Activated CD4-positive, alpha-beta T cell treated with anti-CD3 and anti-CD28 coated beads, Interleukin-10, Interleukin-2, amounts not matched to agents 100 ng/mL and 50 ng/mL, durations not matched to agents 16 hours and 8 hours (primary cell): ENCODE measurements around the gene CACNA1C.
A peak's percentile ranks its signal among the peaks of the same experiment; 100 is the strongest.

Source experiments
- DNase-seq: peaks from one replicate; pipeline ENCODE4 v3.0.0-alpha.2; 2020

Gene CACNA1C

GRCh38 chr12:2614341-2614740 lies 561.6 kb downstream of the CACNA1C start:
- DNase-seq: no peak

- no peak for DNase-seq
Measured at GRCh38 chr12:2615665-2616402, 563.0 kb downstream of the CACNA1C start.

GRCh38 chr12:2616763-2617162 lies 564.0 kb downstream of the CACNA1C start:
- no peak for DNase-seq

GRCh38 chr12:2617365-2617764 lies 564.6 kb downstream of the CACNA1C start:
- DNase-seq: no peak

DNA sequence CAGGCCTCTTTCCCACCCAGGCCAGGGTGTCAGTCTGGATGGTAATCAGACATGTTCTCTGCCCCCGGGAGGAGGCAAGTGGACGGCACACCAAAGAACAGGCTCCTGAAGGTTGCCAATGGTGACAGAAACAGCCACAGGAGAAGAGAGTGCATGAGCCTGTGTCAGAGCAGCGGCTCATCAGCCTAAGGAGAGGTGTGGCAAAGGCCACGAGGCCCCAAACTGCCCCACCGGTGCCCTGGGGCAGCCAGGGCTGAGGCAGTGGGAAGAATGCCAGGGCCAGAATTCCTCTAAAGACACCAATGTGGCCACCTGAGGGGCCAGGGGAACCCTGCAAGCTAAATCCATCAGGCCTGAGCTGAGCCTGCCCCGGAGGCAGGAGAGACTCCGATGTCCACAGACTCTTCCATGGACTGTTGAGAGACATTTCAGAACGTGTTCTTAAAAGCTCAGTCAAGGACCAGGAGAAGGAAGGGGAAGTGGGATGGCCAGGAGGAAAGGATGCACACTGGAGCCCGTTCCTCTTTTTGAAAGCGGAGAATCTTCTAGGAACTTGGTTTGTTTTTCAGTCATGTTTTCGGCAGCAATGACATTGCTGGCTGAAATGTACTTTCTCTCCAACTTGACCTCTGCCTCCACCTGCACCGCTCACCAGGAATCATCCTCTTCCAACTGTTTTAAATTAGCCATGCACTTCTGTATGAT lies 565.7 kb downstream of the CACNA1C start:
- no peak for DNase-seq

GRCh38 chr12:2619136-2619535 lies 566.3 kb downstream of the CACNA1C start:
- DNase-seq: no peak

DNA sequence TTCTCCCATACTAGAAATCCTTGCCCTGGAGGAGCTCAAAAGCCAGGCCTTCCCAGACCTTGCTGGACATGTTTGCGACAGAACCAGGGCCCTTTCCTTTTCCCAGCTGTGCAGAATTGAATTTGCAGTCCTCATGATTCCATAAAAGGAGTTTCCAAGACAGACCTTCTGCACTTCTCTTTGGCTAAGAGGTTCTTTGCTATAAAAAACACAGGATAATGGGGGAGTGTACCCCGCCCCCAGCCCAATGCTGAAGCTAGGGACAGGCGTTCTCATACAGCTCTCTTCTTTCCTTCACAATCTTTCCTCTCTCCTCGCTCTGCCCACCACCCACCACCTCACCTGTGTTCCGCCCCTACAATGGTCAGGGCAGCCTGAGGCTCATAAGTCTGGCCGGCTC lies 569.7 kb downstream of the CACNA1C start:
- no peak for DNase-seq

- no peak for DNase-seq
Measured at GRCh38 chr12:2623472-2623871, 570.7 kb downstream of the CACNA1C start.

- DNase-seq: peak; percentile 20
Measured at GRCh38 chr12:2624543-2625288, 571.9 kb downstream of the CACNA1C start.

DNA sequence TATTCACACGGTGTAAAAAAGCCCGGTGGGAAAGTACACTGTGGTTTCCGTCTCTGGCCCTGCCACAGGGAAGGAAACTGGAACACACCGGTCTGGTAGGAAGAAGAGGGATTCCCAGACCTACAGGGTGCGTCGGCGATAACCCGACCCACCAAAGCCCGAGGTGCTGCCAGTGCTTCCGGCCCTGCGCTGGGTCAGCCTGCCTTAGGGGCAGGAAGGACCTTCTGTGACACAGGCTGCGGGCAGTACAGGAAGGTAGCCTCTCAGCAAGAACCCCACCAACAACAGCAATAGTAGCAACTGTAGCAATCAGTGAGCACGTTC lies 572.5 kb downstream of the CACNA1C start:
- no peak for DNase-seq

DNA sequence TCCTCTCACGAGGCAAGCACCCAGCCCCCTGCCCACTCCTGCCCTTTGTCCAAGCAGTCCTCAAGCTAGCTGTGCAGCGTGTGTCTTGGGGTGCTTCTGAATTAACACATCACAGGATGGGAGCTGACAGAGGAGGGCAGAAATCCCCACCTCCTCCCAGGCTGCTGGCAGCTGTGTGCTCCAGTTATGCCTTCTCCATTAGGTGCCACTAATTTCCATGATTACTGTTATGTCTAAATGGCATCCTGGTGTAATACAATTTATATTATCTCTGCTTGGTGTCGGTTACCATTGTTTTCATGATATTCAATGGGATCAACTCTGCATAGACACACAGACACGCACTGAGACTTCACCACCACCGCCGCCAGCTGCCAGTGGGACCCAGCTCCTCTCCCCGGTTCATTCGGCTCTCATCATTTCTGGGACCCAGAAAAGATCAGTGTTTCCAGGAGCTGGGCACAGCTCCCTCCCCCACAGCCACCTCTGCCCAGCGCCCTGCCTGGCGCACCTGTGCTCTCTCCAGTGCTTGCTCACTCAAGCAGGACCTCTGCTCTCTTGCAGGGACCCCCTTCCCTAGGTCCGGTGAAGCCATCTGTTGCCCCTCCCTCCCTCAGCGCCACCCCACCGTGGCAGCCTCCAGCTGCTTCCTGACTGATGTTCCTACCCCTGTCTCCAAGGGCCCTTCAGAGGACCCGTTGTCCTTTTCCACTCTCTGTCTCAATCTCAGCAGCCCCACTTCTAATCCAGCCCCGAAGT lies 574.5 kb downstream of the CACNA1C start:
- DNase-seq: no peak

DNA sequence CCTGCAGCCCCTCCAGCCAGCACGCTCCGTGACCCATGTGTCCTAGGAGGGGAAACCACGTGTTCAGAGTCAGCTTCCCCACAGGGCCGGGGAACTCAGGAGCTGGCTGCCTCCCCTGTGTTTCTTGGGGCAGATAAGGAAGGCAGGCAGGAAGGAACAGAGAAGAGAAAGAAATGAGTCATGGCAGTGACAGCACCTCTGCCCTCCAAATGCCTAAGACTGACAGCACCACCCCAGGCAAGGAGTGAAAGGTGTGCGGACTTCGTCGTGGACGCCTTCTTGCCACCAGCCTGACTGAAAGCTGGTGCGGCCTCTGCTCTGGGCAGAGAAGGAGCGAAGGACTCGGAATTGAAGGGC lies 575.0 kb downstream of the CACNA1C start:
- peak; percentile 30 for DNase-seq

DNA sequence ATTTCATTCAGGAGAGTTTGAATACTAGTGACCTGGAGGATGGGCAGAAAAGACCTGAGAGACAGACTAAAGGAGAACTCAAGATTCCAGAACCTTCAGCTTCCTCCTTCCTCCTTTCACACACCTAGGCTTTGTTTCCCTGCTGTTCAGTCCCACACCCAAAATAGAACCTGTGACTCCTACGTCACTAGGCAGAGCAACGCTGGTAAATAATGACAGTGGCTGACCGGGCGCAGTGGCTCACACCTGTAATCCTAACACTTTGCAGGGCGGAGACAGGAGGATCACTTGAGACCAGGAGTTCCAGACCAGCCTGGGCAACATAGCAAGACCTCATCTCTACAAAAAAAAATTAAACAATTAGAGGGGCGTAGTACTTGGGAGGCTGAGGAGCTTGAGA lies 575.6 kb downstream of the CACNA1C start:
- DNase-seq: no peak

DNA sequence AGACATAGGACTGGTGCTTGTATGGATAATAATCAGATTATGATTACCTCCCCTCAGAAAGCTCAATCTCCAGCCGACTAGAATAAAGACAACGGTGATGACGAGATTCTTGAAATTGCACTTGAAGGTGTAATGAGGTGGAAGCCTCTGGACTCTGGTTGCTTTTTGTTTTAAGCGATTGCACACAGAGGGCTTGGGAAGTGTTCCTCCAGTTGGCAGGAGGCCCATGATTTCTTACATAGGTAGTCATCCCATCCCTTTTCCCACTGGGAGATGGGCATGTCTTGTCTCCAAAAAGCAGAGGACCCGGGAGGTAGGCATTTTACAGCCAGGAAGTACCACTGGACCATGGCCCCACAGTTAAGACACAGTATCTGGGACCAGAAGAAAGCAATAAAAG lies 576.3 kb downstream of the CACNA1C start:
- no peak for DNase-seq

DNA sequence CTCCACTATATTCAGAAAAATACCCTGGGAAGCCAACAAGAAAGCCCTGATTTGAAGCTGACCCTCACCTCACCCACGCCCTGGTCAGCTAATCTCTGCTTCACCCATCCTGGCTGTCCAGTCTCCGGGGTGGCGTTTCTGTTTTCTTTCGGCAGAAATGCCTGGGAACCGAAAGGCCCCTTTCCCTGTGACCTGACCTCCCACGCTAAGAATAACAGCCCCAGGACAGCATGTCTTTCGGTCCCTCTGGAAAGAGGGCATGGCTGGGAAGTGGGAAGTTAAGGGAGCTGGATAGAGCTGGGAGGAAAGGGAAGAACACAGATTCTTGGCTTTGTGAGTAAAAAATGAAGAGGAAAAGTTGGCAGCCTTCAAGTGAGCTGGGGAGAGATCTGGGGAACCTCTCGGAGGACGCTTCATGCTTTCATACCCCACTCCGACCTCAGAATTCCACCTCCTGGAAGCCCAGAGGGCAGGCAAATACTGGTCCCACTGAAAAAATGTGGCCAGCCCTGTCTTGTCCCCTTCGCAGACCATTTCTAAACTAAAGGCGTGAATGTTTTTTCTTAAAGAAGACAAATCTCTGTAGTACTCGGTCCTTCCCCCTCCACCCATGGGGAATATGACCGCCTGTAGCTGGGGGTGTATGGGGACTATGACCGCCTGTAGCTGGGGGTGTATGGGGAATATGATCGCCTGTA lies 579.0 kb downstream of the CACNA1C start:
- DNase-seq: no peak

DNA sequence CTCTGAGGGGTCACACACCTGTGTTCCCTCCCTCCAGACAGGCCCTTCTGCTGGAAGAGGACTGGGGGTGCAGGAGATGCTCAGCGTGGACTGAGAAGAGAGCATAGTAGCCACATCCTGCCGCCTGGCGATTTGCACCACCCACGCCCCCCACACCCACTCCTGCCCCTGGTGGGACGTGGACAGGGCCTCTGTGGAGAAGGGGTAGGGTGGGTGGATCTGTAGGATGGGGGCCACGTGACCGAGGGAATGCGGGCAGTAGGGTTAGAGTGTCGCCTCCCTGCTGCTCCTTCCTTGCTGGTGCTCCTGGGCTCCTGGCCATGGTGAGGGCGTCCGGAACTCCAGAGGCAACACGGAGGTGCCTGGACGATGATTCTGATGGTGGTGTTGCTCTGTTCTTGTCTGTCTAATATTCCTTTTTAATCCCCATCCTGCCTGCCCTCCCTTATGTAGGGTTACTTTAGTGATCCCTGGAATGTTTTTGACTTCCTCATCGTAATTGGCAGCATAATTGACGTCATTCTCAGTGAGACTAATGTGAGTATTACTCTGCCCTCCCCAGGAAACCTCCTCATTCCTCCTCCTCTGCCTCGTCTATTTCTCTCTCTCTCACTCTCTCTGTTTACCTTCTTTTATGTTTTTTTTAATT lies 580.5 kb downstream of the CACNA1C start:
- DNase-seq: no peak

GRCh38 chr12:2633825-2634200 lies 581.0 kb downstream of the CACNA1C start:
- no peak for DNase-seq

DNA sequence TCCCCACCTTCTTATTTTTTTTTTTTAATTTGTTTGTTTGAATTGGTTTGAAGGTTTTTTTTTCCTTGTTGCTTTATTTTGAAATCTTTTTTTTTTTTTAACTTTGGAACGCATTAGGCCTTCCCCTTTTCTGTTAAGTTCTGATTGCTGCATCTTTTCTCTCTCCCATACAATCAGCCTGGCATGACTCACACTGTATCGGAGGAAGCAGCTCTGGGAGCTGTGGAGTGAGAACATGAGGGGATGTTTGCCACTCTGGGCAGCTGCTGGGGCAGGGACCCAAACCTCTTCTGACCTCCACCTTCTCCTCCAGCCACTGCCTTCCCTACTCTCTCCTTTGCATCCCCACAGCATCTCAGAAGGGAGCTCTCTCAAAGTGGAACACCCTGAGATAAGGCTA lies 581.7 kb downstream of the CACNA1C start:
- DNase-seq: no peak

DNA sequence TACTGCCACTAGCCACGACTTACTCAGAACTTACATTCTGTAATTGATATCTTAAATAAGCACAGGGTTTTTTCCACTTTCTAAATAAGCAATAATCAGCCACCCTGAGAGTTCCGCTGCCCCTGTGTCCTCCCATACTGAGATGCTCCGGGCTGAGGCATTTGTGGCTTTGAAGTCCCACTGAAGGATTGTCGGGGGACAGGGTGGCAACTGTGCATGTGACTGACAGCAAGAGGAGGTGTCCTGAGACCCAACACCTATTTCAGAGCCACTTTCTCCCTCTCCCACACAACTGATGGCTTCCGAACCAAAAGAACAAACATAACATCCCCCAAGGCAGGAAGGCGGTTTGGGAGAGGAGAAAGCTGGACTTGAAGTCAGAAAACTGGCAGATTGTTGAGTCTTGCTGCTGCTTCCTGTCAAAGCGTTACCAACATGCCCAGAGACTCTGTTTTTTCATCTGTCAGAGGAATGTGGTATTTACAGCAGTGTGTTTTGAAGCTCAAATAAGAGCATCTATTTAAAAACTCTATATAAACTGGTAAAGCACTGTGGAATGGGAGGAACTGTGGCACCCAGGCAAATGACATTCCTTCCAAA lies 584.1 kb downstream of the CACNA1C start:
- DNase-seq: no peak

DNA sequence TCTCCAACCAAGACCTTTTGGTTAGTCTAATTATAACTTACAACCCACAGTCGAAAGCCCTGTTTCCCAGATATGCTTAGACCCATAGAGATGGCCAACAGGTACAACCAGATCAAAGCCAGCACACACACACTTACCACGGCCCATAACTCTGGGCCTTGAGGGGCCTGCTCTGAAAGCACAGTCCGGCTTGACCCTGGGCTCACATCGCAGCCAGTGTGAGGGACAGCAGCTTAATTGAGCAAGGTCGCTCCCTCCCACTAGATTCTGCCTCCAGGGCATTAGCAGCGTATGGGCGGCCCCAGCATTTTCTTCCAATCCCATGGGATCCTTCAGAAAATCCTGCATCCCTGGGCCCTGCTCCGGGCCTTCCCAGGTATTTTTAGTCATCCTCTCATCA lies 584.6 kb downstream of the CACNA1C start:
- no peak for DNase-seq

GRCh38 chr12:2638273-2639019 lies 585.7 kb downstream of the CACNA1C start:
- DNase-seq: no peak
